Activated B cell treated with CpG ODN at 0.5 μM for 24 hours (primary cell): ENCODE measurements around the gene STX7. TPM values are rescaled to one million over a fixed set of nuclear protein-coding genes. Genes with fewer than 3 reads are reported as not detected.
A peak's percentile ranks its signal among the peaks of the same experiment; 100 is the strongest.

Source experiments
- ATAC-seq: fragments of 200-7000 bp; cut with Tn5 transposase; one replicate; pipeline ENCODE4 v1.10.0; 2021; ENCODE audit warnings: low read depth, mild to moderate bottlenecking, moderate library complexity
- CTCF ChIA-PET: fragments of 350-600 bp; sonication (Branson Sonifier 250); formaldehyde crosslinking; loops from one replicate; lab custom pipeline; 2021; ENCODE audit warnings: antibody characterized with exemption; lab: Charles Lee
- POLR2A ChIA-PET: fragments of 350-600 bp; sonication (Branson Sonifier 250); formaldehyde crosslinking; loops from one replicate; lab custom pipeline; 2021; ENCODE audit warnings: antibody characterized with exemption; lab: Charles Lee
- DNase-seq: peaks from one replicate; pipeline ENCODE4 v3.0.0; 2022
- H3K27ac Mint-ChIP-seq: one replicate; pipeline ENCODE4 v1.8.0; 2020; ENCODE audit warnings: mixed read lengths
- H3K27me3 Mint-ChIP-seq: one replicate; pipeline ENCODE4 v1.8.0; 2021; ENCODE audit warnings: mixed read lengths
- H3K36me3 Mint-ChIP-seq: one replicate; pipeline ENCODE4 v1.8.0; 2021; ENCODE audit warnings: low read depth, mixed read lengths
- H3K4me1 Mint-ChIP-seq: one replicate; pipeline ENCODE4 v1.8.0; 2021; ENCODE audit warnings: mixed read lengths
- H3K4me3 Mint-ChIP-seq: one replicate; pipeline ENCODE4 v1.8.0; 2020; ENCODE audit warnings: mild to moderate bottlenecking, mixed read lengths
- H3K9me3 Mint-ChIP-seq: one replicate; pipeline ENCODE4 v1.8.0; 2020; ENCODE audit warnings: mixed read lengths
- CTCF ChIP-seq: fragments of 200-600 bp; IDR thresholded peaks from one replicate; pipeline ENCODE4 v1.8.0; 2022; ENCODE audit warnings: antibody characterized with exemption, mild to moderate bottlenecking
- intact Hi-C: fragments of 100-400 bp; cut with micrococcal nuclease; formaldehyde crosslinking; loops from one replicate; pipeline ENCODE4 v1.15.1; 2024
- total RNA-seq: library from RNA; stranded (reverse); gene quantifications from 2 replicates; pipeline ENCODE4 v1.2.3, GENCODE V29; 2022

The STX7 gene
- total RNA-seq, 1 donor from 2014 or later = 138 TPM

- Mint-ChIP-seq H3K36me3 (peaks cover 49% of the 10 kb centered on the region), H3K4me3 (no peak overlapping the region), H3K27me3 (no peaks in the 10 kb centered on the region), H3K9me3 (no peaks in the 10 kb centered on the region), H3K27ac (no peak overlapping the region), H3K4me1 (peaks cover 10% of the 10 kb centered on the region)
- intact Hi-C loops = loop anchor here (1.0 kb wide), 1 partner anchor 10 kb away; no protein-coding TSS in a partner anchor
- CTCF ChIA-PET = interaction anchor here (1.2 to 3.8 kb wide), 3 partner anchors 8 to 192 kb away, joined by 3 to 18 read pairs (median 6); no protein-coding TSS in a partner anchor
- TF ChIP-seq CTCF = no peak
- no peak for ATAC-seq
- DNase-seq = no peak
- POLR2A ChIA-PET = no interaction called here
Measured at GRCh38 chr6:132471787-132472186, 41.1 kb downstream of the STX7 start.

- no peak for DNase-seq
- H3K27ac Mint-ChIP-seq = no peak overlapping the region
- ChIA-PET POLR2A (no interaction called here), CTCF (interaction anchor here (2.6 kb wide), 1 partner anchor 187 kb away, joined by 9 read pairs; no protein-coding TSS in a partner anchor)
- TF ChIP-seq CTCF = no peak
- no peaks in the 10 kb centered on the region for H3K27me3 Mint-ChIP-seq
- intact Hi-C loops = loop anchor here (1.0 to 2.0 kb wide), 2 partner anchors 7 to 14 kb away; no protein-coding TSS in a partner anchor
- H3K4me3 Mint-ChIP-seq = no peak overlapping the region
- no peak for ATAC-seq
- peaks cover 23% of the 10 kb centered on the region for H3K36me3 Mint-ChIP-seq
- H3K4me1 Mint-ChIP-seq = peaks cover 7% of the 10 kb centered on the region
- H3K9me3 Mint-ChIP-seq = no peaks in the 10 kb centered on the region
Measured at GRCh38 chr6:132466952-132467351, 46.0 kb downstream of the STX7 start.

- Mint-ChIP-seq H3K27me3 (no peaks in the 10 kb centered on the region), H3K36me3 (peaks cover 21% of the 10 kb centered on the region), H3K4me3 (no peak overlapping the region), H3K4me1 (peaks cover 8% of the 10 kb centered on the region), H3K9me3 (no peaks in the 10 kb centered on the region), H3K27ac (no peak overlapping the region)
- CTCF ChIA-PET = interaction anchor here (1.0 to 2.6 kb wide), 7 partner anchors 10 to 186 kb away, joined by 3 to 9 read pairs (median 4); no protein-coding TSS in a partner anchor
- no peak for TF ChIP-seq CTCF
- peak; percentile 83 for ATAC-seq
- intact Hi-C loops = loop anchor here (1.0 to 2.0 kb wide), 3 partner anchors 8 to 15 kb away; no protein-coding TSS in a partner anchor
- no peak for DNase-seq
- POLR2A ChIA-PET = interaction anchor here (1.1 to 1.4 kb wide), 2 partner anchors 47 to 164 kb away, joined by 3 to 5 read pairs; partner anchors contain the start of gene STX7
Measured at GRCh38 chr6:132465530-132466485, 47.1 kb downstream of the STX7 start.

GRCh38 chr6:132464538-132465256, 48.2 kb downstream of the STX7 start:
- no peaks in the 10 kb centered on the region for H3K27me3 Mint-ChIP-seq
- H3K4me3 Mint-ChIP-seq = no peak overlapping the region
- ATAC-seq (no peak), DNase-seq (no peak)
- H3K27ac Mint-ChIP-seq = peak overlapping the region; percentile 11
- TF ChIP-seq CTCF = no peak
- CTCF ChIA-PET = interaction anchor here (1.1 to 1.8 kb wide), 4 partner anchors 7 to 164 kb away, joined by 3 to 5 read pairs (median 4); no protein-coding TSS in a partner anchor
- intact Hi-C loops = loop anchor here (1.0 kb wide), 1 partner anchor 7 kb away; no protein-coding TSS in a partner anchor
- H3K4me1 Mint-ChIP-seq = peaks cover 15% of the 10 kb centered on the region
- H3K36me3 Mint-ChIP-seq = peaks cover 25% of the 10 kb centered on the region
- POLR2A ChIA-PET = no interaction called here
- no peaks in the 10 kb centered on the region for H3K9me3 Mint-ChIP-seq
